HG03575 (cell line): ENCODE results near the gene HSPA5.
"Not testable (repeated sequence)": the region's sequence is repeated elsewhere in the genome, so short reads cannot be mapped to it uniquely, and the experiment has no call there.

Source experiments
- ATAC-seq: cut with Tn5 transposase; IDR thresholded peaks from one replicate; pipeline ENCODE4 v1.9.1; 2021; ENCODE audit not compliant: unreplicated experiment, insufficient number of reproducible peaks, low FRiP score; ENCODE audit errors: extremely low read depth

The HSPA5 gene

DNA sequence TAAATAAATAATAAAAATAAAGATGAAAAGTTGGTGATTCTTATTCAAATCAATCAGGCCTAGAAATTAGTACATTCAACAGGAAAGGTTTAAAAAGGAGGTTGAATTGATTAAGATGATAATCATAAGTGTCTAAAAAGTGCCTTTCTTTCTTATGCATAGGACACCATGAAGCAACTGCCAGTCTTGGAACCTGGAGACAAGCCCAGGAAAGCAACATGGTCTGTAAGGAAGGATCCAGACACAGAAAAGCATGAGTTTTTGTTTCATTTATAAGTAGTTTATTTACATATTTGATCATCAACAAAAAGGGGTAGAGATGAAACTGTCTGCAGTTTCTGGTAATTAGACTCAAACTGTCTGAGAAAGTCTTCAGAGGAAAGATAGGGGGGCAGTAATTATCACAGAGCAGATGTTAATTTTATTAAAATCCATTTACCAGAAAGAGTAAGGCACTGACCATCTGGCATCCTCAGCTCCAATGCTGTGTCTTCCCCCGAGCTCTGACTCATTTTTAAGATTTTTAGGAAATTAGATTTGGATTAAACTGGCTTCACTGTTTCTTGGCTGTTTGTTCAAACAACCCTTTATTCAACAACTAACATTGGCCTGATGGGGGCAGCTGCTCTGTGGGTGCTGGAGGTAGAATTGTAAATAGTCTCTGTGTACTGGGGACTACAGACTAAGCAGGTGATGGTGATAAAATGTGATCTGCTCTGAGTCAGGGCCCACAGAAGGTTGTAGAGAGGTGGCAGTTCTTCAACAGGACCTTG is 38.1 kb downstream of the HSPA5 start:
- no peak for ATAC-seq

DNA sequence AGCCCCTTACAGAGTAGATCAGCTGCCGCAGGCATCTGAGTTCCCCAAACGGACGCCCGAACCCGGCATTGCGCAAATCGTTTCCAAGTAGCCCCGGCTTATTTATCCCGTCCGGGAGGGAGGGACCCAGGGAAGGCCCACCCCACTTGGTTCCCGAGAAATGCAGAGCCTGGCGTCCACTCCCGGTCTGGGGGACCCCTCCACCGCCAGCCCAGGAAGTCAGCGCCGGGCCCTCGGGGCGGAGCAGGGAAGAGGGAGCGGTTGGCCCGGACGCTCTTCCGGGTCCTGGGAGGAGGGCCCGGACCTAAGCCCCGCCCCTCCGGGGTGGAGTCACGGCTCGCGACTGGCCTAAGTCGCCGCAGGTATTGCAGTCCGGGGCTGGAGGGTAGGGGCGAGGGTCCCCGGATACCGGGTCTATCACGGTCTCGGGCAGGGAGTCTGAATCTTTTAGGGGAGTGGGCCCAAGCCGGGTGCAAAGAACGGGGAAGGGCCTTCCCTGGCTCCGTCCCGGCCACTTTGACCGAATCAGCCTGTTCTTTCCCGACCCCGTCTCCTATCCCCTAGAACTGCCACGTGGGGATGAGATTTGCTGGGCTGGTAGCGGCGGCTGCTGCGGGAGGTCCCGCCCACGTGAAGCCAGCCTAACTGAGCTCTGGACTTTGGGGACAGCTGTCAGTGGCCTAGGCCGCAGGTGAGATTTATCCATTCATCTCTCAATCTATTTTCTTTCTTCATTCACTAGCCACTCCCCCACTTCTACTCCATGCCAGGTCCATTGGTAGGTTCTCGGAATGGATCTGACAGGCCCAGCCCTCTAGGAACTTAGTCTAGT is 40.7 kb downstream of the HSPA5 start, which contains the start of gene RABEPK:
Gene RABEPK, plus strand, starts transcription at position 327 of the 832 bp plus-strand sequence. CDS start 2,472 bp downstream, outside the sequence.
- ATAC-seq: peak; percentile 51

DNA sequence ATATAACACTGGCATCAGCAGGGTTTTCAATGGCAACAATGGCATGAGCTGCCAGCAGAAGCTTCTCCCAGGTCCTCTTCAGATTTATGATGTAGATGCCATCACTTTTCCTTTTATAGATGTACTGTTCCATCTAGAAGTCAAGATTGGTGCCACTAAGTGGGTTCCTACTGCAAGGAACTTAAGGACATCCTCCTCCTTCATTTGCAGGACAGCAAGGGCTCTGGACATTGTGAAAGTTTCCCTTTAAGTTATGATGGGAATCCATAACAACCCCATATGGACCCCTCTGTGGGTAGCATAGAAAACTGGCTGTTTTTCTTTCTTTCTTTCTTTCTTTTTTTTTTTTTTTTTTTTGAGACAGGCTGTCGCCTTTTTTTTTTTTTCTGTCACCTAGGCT is 45.6 kb downstream of the HSPA5 start:
- not testable (repeated sequence) for ATAC-seq

DNA sequence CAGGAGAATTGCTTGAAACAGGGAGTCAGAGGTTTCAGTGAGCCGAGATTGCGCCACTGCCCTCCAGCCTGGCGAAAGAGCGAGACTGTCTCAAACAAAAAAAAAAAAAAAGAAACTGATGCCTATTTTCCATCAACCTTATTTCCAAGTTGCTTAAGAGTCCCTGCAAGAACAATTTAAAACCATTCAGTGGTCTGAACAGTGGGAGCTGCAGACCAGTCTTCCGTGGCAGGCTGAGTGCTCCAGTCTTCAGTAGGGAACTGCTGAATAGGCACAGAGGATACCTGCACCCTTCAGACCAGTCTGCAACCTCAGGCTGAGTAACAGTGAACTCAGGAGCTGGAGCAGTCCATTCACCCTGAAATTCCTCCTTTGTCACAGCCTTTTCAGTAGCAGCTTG is 46.7 kb downstream of the HSPA5 start:
- ATAC-seq: not testable (repeated sequence)

DNA sequence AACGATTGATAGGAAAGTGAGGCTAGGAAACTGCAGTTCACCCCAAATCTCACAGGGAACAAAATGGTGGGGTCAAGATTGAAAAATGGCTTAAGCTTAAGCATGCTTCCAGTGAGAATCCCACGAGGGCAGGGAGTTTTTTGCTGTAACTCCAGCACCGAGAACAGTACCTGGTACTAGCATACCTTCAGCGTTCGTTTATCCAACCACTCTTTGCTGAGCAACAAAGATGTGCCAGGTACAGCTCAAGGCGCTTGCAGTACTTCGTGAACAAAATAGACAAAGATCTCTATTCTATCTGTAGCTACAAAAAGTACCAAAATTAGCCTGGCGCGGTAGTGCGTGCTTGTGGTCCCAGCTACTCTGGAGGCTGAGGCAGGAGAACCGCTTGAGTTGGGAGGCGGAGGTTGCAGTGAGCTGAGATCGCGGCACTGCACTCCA is 50.8 kb downstream of the HSPA5 start:
- ATAC-seq: no peak

DNA sequence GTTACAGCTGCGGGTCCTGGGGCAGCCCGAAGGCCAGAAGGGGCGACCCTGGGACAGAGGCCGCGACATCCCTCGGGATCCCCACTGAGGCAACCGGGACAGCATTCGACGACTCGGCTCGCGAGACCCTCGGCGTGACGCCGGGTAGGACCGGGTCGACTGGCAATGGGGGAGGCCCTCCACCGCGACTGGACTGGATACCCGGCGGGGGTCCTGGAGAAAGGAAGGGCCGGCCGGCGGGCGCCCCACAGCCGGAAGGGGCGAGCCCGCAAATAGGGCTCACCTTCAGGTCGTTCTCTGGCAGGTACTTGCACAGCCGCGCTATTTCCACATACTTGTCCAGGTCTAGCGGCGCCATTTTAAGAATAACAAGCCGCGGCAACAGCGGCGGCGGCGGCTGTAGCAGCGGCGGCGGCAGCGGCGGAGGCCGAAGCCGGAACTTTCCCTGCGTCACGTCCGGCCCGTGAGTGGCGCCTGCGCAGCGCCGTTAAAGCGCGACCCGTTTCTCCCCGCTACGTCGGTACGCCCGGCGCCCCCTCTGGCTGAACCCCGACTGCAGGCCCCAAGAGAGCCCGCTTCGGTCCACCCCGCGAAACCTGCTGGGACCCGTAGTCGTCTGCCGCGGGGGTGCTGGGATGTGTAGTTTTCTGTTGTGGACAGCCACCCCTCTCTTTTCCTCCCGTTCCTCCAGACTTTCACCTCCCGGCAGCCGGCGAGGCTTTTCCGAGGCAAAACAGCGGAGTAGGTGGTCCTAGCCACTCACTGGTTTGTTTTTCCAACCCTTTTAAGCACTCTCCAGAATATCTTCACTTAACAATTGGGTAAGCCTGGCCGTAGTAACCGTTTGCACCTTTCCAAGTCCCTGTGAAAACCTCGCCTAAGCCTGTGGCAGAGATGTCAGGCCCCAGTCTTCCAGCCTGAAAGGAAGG is 51.5 kb downstream of the HSPA5 start, which contains the start of gene PPP6C:
Gene PPP6C, minus strand, starts transcription at position 443 of the 929 bp plus-strand sequence. Its CDS starts 85 bp downstream, at position 358.
- peak; percentile 66 for ATAC-seq

- no peak for ATAC-seq
Measured at GRCh38 chr9:125189011-125189360, 52.2 kb downstream of the HSPA5 start.
